Caki2 (cell line): ENCODE results near the gene FOXN1. TPM values are rescaled to one million over a fixed set of nuclear protein-coding genes. Genes with fewer than 3 reads are reported as not detected.

Experiments
- DNase-seq: peaks from one replicate; pipeline ENCODE4 v3.0.0-alpha.2; 2015; ENCODE audit warnings: low read depth
- in situ Hi-C: cut with HindIII; loops from 2 replicates; pipeline ENCODE4 v1.10.0; 2016; ENCODE audit warnings: low sequenced_read_pairs, low pct_unique_long_range_greater_than_20kb, mixed read lengths
- total RNA-seq: library from RNA; depleted of rRNA; stranded (reverse); fragments of >200 nt; shearing (Covaris generic); gene quantifications from 2 replicates; pipeline ENCODE4 v1.2.3, GENCODE V29; 2014; ENCODE audit warnings: low replicate concordance; rRNA removed

FOXN1 gene
- total RNA-seq, 1 experiment from 2014 or later, result not detected

DNA sequence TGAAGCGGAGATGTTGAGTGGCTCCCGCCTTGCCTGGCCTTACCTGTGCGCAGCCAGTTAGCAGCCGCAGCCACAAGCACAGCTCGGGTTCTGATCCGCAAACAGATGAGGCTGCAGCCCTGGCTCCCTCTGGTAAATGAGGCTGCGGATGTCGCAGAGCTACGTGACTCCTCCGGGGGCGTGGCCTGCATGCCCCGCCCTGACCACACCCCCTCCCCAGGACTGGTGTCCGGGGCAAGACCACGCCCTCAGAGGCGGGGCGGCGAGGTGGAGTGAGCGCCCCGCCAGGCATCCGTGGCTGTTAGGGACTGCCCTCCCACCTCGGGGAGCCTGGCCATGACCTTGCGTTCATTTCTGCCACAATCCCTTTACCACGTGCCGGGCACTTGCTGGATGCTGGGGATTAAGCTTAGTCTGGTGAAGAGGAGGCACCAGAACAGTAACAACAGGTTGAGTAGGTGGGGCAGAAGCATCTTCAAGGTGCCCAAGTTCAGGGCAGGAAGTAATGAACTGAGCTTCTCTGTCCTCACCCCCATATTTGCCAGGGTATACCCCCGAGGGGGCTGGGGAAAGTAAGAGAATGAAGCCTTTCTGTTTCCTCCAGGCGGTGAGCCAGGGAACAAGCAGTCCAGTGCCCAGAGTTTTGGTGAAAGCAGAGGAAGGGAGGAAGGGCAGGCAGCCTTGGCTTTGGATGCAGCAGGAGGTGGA is 70.8 kb downstream of the FOXN1 start, which contains the start of gene ALDOC:
ALDOC (minus strand) TSS at position 138 of the 708 bp plus-strand sequence. CDS start 1,363 bp downstream, outside the sequence.
- in situ Hi-C loops, result no loop called here
- DNase-seq, result peak; percentile 92

DNA sequence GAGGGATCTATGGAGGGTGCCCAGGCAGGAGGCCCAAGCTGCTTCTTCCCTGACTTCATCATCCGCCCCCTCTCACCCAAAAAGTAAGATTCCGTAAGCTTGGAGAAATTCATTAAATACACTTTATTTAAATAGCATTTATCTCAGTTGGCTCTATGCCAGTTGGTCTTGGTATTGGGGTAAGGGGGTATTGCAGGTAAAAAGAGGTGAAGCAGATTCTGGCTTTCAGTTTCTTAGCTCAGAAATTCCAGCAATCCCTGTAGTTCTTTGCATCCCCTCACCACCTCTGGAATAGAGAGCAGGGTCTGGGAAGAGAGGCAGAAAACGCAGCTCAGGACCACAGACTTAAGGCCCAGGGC is 71.3 kb downstream of the FOXN1 start:
- DNase-seq, result no peak
- in situ Hi-C loops, result no loop called here

DNA sequence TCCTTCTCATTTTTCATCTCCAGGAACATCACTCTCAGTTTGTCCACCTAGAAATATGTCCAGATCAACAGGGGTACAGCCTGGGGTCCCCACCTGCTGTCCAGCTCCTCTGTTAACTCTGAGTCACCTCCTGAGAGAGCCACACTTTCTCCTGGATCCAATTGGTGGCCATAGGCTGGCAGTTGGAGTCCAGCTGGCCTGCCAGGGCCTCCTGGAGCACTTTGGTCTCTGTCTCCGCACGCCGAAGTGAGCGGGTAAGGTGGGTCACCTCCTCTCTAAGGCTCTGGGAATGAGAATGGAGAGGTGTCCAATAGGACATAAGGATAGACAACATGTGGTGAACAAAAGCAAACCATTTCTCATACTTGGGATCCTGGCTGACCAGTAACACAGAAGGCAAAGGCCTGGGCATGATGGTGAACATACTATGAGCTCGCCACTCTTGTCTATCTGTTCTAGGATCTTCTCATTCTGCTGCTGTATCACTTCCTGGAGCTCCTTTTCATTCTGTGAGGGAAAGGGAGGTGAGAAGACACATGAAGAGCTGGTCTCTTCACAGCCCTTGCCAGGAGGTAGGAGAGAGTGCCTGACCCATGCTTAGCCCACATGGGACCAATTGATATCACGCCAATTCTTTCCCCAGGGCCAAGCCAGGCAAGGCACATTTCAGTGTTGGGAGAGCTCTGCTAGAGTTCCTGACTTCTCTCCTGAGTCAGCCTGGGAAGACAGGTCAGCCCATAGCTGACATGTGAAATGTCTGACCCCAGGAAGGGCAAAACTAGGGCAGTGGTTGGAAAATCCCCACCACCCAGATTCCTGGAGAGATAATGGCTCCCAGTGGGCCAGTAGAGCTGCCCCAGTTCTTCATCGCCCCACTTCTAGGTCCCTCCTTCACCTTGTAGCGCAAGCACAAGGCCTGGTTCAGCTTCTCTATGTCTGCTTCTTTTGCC is 72.4 kb downstream of the FOXN1 start:
- DNase-seq, result no peak
- in situ Hi-C loops, result no loop called here

GRCh38 chr17:28579526-28579925 is 73.4 kb downstream of the FOXN1 start:
- no peak for DNase-seq
- in situ Hi-C loops, result no loop called here

GRCh38 chr17:28580959-28581358 is 74.8 kb downstream of the FOXN1 start:
- in situ Hi-C loops, result no loop called here
- no peak for DNase-seq

DNA sequence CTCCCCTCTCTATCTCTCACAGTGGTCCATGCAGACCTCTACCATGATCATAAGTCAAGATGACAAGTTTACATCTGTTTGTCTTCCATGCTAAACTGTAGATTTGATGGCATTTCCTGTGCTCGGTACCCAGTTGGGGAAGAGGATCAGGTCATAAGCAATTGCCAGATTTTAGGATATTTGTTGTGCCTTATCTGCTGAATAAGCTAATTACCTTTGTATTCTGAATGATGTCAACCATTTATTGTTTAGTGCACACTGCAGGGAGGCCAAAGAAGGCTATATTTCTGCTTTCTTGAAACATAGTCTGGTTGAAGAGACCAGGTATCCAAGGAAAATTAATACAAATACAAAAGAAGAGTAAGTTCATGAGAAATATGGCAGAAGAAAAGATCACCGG is 76.4 kb downstream of the FOXN1 start:
- no peak for DNase-seq
- in situ Hi-C loops, result no loop called here

GRCh38 chr17:28584434-28584833 is 78.3 kb downstream of the FOXN1 start:
- in situ Hi-C loops, result no loop called here
- DNase-seq, result no peak

GRCh38 chr17:28585851-28586250 is 79.7 kb downstream of the FOXN1 start:
- DNase-seq, result no peak
- in situ Hi-C loops, result no loop called here

Other genes starting within 250 kb of the FOXN1 start
- 44.4 and 45.1 TPM in 2 replicates for gene TMEM97, start 187.1 kb upstream of the FOXN1 start, total RNA-seq
- 35.8 and 39.6 TPM in 2 replicates for gene IFT20, start 170.9 kb upstream of the FOXN1 start, total RNA-seq
- 28.4 and 69.6 TPM in 2 replicates for gene TNFAIP1, start 170.6 kb upstream of the FOXN1 start, total RNA-seq
- gene POLDIP2, start 148.8 kb upstream of the FOXN1 start, total RNA-seq, result 138 and 185 TPM in 2 replicates
- gene SEBOX, start 141.1 kb upstream of the FOXN1 start, total RNA-seq, result not detected in 2 replicates
- not detected in 2 replicates for gene VTN, start 136.0 kb upstream of the FOXN1 start, total RNA-seq
- 4.2 and 5.0 TPM in 2 replicates for gene SARM1, start 134.7 kb upstream of the FOXN1 start, total RNA-seq
- gene SLC46A1, start 100.1 kb upstream of the FOXN1 start, total RNA-seq, result 24.3 and 33.0 TPM in 2 replicates
- not detected in 2 replicates for gene SLC13A2, start 32.7 kb upstream of the FOXN1 start, total RNA-seq
- gene UNC119, start 46.3 kb downstream of the FOXN1 start, total RNA-seq, result 47.6 and 67.4 TPM in 2 replicates
- gene PIGS, start 65.2 kb downstream of the FOXN1 start, total RNA-seq, result 62.5 and 73.2 TPM in 2 replicates
- gene ALDOC, start 70.5 kb downstream of the FOXN1 start, total RNA-seq, result 178 and 219 TPM in 2 replicates
- 73.0 and 355 TPM in 2 replicates for gene SPAG5, start 92.7 kb downstream of the FOXN1 start, total RNA-seq
- gene RSKR, start 107.8 kb downstream of the FOXN1 start, total RNA-seq, result 0.70 and 3.2 TPM in 2 replicates
- gene BLTP2, start 138.8 kb downstream of the FOXN1 start, total RNA-seq, result 62.0 and 73.6 TPM in 2 replicates
- 70.4 and 79.9 TPM in 2 replicates for gene SDF2, start 155.6 kb downstream of the FOXN1 start, total RNA-seq
- gene SUPT6H, start 155.9 kb downstream of the FOXN1 start, total RNA-seq, result 12.6 and 16.8 TPM in 2 replicates
- gene PROCA1, start 205.5 kb downstream of the FOXN1 start, total RNA-seq, result 4.2 and 7.4 TPM in 2 replicates
- gene RAB34, start 211.5 kb downstream of the FOXN1 start, total RNA-seq, result 394 and 482 TPM in 2 replicates
- gene RPL23A, start 213.6 kb downstream of the FOXN1 start, total RNA-seq, result 631 and 1,120 TPM in 2 replicates
- gene TLCD1, start 219.9 kb downstream of the FOXN1 start, total RNA-seq, result 10.6 and 43.5 TPM in 2 replicates
- gene NEK8, start 222.4 kb downstream of the FOXN1 start, total RNA-seq, result 2.2 and 3.5 TPM in 2 replicates
- gene TRAF4, start 237.7 kb downstream of the FOXN1 start, total RNA-seq, result 49.3 and 61.6 TPM in 2 replicates